ENCODE results near the gene GCGR.

The GCGR gene

DNA sequence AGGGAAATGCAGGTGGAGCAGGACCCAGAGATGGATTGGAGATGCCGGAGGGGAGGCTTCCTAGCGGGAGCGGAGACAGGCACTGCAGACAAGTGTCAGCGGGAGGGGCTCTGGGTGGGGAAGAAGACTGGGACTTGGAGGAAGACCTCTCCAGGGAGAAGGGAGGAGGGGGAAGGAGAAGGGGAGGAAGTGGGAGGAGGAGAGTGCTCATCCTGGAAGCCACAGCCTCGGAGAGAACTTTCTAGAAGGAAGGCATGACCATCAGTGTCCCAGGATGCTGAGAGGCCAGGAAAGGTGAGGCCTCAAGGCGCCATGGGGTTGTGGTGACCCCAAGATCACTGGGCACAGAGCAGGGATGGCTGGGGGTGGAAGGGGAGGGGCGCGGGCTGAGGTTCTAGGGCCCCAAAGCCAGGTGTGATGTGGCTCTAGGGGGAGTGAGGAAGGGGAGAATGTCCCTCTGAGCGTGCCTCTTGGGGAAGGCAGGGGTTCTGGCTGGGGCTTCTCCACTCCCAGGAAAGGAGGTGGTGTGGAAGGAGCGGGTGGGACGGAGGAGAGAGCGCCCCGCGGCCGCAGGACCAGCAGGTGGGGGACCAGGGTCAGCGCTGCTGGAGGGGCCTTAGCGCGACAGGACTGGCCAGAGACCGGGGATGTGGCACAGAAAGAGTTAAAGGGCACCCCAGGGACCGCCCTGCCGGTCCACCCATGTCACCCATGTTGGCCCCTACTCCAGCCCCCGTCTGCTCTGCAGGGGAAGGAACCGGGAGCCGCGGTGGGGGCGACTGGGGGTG, 900 bp upstream of the GCGR start:
- TF ChIP-seq, protein P1, sequence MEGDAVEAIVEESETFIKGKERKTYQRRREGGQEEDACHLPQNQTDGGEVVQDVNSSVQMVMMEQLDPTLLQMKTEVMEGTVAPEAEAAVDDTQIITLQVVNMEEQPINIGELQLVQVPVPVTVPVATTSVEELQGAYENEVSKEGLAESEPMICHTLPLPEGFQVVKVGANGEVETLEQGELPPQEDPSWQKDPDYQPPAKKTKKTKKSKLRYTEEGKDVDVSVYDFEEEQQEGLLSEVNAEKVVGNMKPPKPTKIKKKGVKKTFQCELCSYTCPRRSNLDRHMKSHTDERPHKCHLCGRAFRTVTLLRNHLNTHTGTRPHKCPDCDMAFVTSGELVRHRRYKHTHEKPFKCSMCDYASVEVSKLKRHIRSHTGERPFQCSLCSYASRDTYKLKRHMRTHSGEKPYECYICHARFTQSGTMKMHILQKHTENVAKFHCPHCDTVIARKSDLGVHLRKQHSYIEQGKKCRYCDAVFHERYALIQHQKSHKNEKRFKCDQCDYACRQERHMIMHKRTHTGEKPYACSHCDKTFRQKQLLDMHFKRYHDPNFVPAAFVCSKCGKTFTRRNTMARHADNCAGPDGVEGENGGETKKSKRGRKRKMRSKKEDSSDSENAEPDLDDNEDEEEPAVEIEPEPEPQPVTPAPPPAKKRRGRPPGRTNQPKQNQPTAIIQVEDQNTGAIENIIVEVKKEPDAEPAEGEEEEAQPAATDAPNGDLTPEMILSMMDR (IDR thresholded peaks at IDR 0.05; ENCODE audit: low read length, missing control alignments): no peak
- no peak overlapping the region for H3K4me3 ChIP-seq (replicated peaks; ENCODE audit: low read depth, low read length)
- no peak for DNase-seq (ENCODE audit: low read depth)

DNA sequence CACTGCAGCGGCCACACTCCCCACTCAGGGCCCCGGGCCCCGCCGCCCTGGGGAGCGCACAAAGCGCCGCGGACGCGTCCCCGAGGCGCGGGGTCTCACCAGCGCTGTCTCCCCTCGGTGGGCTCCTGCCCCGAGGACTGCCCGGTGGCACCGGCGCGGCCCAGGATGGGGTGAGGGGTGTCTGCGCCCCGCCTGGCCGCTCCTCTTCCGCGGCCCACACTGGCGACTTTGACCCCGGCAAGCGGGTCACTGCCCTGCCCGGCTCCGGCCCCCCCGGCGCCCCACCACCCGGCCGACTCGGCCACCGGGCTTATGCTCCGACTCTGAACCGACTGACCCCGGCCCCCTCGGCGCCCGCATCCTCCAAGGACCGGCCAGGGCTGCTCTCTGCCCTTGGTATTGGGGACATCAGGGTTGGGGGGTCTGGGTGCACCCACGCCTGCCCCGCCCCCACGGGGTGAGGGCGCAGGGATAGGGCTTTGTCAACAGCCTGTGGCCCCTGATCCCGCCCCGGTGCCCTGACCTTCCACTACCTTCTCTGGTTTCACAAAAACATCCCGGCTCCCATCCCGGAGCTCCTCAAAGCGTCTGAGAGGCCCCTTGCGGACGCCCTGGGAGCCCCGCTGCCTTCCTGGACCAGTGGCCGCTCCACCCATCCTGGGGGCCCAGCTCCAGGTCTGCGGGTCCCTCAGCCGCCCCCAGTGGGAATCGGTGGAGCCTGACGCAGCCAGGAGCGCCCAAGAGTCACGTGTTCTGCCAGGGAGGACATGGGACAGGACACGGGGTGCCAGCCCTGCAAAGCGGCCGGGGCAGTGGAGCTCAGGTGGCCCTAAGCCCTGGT, 829 bp downstream of the GCGR start:
- DNase-seq (ENCODE audit: low read depth): no peak
- no peak overlapping the region for H3K4me3 ChIP-seq (replicated peaks; ENCODE audit: low read depth, low read length)
- TF ChIP-seq, protein P1 (IDR thresholded peaks at IDR 0.05; ENCODE audit: low read length, missing control alignments): no peak

DNA sequence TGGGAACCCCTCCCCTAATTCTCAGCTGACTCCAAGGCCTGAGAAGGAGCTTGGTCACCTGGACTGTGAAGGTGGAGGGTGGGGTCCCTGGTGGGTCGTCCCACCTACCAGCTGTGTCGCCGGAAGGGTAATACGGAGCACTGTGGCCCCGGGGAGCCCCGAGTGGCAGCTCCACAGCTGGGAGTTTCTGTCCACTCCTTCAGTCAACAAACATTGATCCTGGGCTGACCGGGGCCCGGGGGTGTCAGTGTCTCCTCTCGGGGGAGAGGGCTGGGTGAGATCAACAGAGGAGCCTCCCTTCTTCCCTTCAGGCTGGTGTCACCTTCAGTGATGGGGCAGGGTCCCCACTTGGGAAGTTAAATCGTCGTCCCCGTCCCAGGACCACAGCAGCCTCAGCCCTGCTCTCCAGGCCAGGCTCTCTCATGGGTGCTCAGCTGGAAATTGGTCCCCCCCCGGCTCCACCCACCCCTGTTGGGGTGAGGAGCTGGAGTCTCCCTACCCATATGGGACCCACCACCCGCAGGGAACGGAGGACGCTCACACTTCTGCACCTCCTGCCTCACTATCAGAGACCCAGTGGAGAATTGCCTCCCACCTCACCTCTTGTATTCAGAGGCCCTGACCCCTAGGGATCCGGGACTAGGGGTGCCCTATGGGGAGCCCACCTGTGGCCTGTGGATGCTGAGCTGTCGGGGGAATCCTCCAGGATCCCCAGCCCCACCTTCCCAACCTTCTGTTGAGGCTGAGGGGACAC, 1.9 kb downstream of the GCGR start:
- TF ChIP-seq, protein P1 (IDR thresholded peaks at IDR 0.05; ENCODE audit: low read length, missing control alignments): no peak

DNA sequence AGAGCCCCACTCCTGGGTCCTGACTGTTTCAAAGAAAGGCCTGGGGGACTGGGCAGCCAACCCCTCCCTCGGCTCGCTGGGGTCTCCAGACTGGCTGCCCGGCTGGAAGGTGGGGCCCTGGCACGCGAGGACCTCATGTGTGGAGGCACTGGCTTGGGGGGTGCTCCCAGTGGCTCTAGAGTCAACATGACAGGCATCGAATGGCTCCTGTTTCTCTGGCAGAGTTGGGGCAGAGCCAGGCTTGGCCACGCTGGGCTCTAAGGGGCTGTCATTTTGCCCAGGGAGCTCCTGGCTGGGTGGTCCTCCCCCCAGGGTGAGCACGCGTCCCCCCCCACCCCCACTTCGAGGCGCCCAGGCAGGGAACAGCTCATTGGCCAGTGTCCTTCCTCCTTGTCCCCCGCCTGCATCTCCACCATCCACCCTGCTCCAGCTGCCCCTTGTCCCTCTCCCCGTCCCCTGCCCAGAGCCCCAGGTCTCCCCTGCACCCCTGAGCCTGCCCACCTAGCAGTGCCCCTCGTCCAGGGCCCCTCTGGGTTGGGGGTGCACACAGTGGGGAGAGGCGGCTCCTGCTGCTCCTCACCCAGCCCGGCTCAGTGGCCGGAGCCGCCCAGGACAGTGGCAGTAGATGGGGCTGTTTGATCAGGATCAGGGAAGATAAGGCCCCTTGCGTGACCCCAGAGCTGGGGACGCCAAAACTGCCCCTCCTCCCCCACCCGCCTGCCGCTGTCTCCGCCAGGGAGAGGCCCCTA, 2.7 kb downstream of the GCGR start:
- H3K4me3 ChIP-seq (replicated peaks; ENCODE audit: low read depth, low read length): no peak overlapping the region
- TF ChIP-seq, protein P1 (IDR thresholded peaks at IDR 0.05; ENCODE audit: low read length, missing control alignments): no peak
- DNase-seq (ENCODE audit: low read depth): no peak

More for the DNA sequence above, 1.9 kb downstream of the GCGR start:
- DNase-seq (ENCODE audit: low read depth): no peak
- no peak overlapping the region for H3K4me3 ChIP-seq (replicated peaks; ENCODE audit: low read depth, low read length)

DNA sequence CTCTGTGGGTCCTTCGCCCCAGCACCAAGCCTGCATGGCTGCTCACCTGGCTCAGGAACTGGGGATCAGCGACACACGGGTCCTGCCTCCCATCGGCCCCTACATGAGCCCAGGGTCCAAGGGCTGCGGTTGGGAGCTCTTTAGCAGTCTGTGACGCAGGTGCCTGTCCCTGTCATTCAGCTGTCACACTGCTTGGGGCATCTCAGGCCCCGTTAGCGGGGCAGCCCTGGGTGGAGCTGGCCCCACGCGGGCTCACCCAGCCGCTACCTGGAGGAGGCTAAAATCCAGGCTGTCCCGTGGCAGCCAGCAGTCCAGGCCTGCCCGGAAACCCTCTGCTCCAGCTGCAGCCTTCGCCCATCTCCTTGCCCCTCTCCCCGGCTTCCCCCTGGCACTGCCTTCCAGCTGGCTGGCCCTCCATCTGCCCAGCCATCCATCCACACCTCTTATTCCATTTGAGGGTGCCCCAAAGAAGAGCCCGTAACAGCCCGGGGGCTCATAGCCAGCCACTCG, 3.3 kb downstream of the GCGR start:
- no peak for DNase-seq (ENCODE audit: low read depth)
- H3K4me3 ChIP-seq (replicated peaks; ENCODE audit: low read depth, low read length): no peak overlapping the region
- TF ChIP-seq, protein P1 (IDR thresholded peaks at IDR 0.05; ENCODE audit: low read length, missing control alignments): no peak

DNA sequence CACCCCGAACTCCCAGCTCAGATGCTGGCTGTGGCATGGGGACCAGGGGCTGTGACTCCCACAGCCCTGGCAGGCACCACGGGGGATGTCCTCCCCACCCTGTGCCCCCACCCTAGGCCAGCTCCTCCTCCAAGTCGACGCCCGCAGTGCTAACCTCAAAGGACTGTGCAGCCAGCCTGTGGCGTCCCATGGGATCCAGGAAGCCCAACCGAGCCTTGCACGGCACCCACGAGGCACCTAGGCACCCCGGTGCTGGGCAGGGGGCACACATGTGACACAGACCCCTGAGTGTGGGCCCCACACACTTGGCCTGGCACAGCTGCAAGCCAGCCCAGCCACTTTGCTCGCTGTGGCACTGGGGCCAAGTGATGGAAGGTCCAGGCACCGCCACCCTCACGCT, 3.9 kb downstream of the GCGR start:
- DNase-seq (ENCODE audit: low read depth): no peak
- no peak overlapping the region for H3K4me3 ChIP-seq (replicated peaks; ENCODE audit: low read depth, low read length)

More for the DNA sequence above, 3.9 kb downstream of the GCGR start:
- TF ChIP-seq, protein P1 (IDR thresholded peaks at IDR 0.05; ENCODE audit: low read length, missing control alignments): no peak
